Right forelimb (tissue), 1 donor: ENCODE measurements around the gene ANXA6.

ENCODE experiments used
- DNase-seq: peaks from one replicate; pipeline ENCODE4 v3.0.0-alpha.2; 2018

Gene ANXA6

GRCh38 chr5:151079838-151080612, 77.6 kb downstream of the ANXA6 start:
- no peak for DNase-seq

GRCh38 chr5:151078490-151079262, 78.9 kb downstream of the ANXA6 start:
- DNase-seq = no peak

DNA sequence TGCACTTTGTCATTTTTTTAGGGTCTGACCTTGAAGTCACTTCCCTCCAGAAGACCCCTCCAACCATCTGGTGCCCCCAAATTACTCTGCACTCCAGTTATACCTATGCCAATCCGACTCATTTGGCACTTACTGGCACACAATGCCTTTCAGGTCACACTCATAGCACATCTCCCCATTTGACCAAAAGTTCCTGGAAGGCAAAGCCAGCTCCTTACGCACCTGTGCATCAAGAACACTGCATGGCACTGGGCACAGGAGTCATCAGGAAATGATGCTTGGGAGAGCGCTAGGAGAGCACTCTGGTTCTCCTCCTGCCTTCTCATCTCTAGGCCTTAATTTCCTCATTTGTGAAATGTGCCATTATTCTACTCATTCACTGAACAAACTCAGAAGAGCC, 79.6 kb downstream of the ANXA6 start:
- no peak for DNase-seq

GRCh38 chr5:151077419-151077818, 80.2 kb downstream of the ANXA6 start:
- no peak for DNase-seq

DNA sequence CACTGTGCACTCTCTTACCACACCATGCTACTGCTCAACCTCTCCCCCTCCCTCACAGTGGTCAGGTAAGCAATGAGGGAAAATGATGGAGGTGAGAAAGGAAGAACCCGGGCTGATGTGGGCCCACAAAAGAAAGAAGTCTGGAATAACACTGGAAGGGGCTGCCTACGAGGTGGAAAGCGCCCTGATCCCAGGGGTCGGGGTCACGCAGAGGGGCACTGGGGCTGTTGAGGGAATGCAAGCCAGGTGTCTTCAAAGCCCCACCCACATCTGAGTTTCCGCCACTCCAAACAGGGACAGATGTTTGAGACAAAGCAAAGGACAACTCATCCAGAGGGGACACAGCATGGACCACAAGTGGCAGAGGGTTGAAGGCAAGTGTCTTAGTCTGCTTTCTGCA, 81.0 kb downstream of the ANXA6 start:
- DNase-seq = no peak

- no peak for DNase-seq
Observed at GRCh38 chr5:151075698-151076331, 81.8 kb downstream of the ANXA6 start.

DNA sequence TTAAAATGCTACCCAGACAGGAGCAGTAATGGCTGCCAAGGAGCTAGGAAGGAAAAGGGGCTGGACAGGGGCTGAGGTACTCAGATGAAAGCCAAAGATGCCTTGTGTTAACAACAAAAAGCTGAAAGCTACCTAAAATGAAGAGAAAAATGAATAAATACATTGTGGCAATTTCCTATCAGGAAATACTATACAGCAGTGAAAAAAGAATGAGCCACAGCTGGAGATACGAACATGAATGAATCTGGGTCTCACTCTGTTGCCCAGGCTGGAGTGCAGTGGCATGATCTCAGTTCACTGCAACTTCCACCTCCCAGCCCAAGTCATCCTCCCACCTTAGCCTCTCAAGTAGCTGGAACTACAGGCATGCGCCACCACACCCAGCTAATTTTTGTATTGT, 83.0 kb downstream of the ANXA6 start:
- DNase-seq = no peak

DNA sequence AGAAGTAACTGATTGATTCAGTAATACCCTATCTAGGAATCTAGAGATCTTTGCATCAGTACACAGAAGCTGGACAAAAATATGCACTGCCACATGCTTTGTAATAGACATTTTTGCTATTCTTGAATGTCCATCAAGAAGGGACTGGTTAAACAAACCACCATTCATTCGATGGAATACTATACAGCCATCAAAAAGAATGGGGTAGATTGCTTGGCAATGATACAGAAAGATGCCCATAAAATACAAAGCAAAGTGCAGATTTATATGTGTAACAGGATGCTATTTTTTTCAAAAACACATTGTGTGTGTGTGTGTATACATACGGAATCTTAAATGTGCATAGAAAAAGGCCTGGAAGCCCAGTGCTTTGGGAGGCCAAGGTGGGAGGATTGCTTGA, 84.3 kb downstream of the ANXA6 start:
- DNase-seq = no peak

GRCh38 chr5:151072630-151073025, 85.0 kb downstream of the ANXA6 start:
- no peak for DNase-seq

DNA sequence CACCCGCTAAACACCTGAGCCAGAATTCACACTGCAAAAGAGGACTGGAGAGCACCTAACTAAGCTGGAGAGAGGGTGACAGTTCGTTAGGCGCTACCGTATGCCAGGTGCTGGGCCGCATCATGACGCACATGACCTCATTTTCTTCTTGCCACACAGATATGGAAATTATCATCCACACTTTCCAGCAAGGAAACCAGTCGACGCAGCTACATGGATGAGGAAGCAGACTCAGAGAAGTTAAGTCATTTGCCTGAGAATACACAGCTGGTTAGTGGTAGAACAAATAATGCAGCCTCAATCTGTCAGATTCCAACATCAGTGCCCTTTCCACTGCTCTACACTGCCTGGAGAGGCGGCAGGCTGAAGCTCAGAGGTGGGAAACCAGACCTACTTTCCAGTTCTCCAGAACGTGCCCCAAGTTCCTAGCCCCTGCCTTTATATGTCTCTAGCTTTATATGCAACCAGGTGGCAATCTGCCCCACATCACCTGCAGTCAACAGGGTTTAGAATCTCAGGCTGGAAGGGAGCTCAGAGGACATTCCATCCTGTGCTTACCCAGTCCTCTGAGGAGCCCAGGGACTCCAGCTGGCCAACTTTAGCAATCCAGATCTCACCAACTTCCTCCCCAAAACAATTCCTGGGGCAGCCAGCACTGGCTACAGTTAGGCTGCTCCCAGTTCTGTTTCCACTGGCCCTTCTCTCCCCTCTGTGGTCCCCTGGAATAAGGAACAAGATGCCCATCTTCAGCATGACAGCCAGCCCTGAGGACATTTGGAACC, 85.5 kb downstream of the ANXA6 start:
- no peak for DNase-seq

DNA sequence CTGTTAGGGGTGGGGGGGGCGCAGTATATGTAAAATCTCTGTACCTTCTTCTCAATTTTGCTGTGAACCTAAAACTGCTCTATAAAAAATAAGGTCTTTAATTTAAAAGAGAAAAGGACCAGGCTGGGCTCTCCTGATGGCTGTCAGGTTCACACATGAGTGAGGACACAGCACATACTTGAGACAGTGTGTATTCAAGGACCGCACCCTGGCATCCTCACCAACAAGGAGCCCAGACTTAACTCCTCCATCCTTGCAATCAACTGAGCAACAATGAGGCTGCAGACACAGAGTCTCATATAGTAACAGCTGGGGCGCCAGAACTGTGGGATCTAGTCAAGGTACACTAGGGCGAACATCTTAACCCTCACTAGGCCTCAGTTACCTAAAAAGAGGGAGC, 86.6 kb downstream of the ANXA6 start:
- no peak for DNase-seq

GRCh38 chr5:151070449-151070848, 87.1 kb downstream of the ANXA6 start:
- no peak for DNase-seq

DNA sequence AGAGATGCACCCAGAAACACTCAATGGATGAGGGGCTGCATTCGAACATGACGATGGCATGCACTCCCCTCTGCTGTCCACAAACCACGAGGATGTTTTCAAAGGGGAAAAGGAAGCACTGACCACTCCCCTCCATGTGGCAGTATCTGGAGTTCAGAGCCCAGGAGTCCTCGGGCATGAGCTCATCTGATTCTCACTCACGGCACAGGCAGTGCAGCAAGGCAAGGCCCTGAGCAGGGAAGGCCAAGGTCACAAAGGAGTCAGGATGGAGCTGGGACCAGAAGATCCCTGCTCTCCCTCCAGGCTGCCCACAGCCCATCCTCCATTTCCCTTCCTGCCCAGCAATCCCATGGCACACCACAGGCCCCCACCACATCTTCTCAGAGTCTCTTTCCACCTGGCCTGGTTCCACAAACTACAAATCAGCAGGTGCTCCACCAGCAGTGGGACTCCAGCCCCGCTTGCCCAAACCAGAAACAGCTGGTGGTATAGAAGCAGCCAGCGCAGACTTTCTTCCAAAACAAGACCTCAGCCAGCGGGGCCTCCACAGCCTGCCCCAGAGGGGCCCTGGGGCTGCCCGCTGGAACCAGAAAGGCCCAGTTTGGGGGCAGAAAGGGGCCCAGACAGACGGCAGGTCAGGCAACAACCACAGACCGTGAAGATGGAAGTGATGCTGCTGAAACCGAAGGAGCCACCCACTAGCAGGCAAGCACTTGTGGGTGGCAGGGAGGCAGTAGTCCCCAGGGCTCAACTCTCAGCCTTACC, 89.0 kb downstream of the ANXA6 start:
- no peak for DNase-seq

DNA sequence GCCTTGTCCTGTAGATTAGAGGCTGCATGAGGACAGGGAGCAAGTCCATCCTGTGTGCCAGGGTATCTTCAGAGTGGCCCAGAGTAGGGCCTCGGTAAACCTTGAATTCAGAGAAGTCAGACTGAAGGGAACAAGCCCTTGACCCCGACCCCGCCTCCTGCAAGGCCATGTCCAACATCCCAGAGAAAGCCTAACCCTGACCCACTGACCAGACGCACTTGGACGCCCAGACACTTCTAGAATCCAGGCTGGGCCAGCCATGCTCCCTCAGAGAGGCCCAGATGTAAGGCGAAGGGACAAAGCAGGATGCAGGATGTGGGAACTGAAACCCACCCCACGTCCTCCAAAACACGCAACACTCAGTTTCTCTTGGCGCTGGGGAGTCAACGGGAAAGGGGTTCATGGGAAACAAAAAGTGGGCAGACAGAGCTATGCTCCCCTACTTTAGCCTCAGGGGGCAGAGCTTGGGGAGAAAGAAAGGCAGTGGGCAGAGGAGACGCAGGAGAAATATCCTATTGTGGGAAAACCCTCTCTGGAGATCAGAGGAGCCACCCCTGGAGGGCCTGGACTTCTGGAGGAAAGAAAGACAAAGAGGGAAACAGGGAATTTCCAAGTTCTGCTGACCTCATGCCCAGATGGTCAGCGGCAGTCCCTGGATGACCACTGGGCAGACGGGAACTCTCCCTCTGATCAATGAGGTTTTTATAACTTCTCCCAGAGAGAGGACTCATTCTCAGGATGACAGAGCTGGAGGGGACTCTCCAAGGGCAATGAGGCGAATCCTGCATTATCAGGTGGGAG, 89.7 kb downstream of the ANXA6 start:
- no peak for DNase-seq

- DNase-seq = no peak
Observed at GRCh38 chr5:151066920-151067319, 90.7 kb downstream of the ANXA6 start.

DNA sequence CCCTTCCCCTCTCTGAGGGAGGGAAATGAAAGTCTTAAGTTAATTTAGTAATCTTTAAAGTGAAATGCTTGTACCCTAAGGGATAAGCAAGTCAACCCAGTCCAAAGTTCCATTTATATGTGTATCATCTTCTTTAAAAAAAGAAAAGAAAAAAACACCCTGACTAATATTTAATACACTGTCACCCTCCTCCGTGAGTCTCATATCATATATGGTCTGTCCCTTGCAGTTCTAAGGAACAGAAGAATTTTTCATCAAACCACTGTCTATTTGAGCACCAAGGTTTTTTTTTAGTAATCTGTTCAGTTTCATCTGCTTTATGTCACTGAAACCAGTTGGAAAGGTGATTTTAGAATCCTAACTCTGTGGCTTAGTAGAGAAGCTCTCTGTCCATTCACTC, 92.0 kb downstream of the ANXA6 start:
- DNase-seq = no peak

DNA sequence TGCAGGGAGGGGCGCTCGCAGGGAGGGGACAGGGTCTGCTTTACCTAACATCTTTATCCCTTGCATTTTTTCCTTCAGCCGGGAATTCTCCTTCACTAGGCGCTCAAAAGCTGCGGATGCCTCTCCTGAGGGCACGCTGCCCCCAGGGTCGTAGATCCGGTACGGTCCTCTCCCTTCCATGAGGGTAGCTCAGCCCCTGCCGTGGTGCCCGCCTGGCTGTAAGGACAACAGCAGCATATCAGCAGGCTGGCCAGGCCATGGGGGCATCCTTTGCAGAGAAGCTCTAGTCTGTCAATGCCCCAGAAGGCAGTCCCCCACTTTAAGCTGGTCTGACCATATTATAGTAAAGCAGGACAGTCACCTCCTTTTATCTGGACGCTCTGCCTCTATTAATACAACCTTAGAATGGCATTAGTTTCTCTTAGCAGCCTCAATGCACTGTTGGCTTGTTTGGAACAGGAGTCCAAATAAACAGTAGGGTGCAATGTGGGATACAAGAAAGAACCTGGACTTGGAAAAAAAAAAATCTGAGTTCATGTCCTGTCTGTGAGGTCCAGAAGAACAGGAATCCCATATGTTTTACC, 92.6 kb downstream of the ANXA6 start:
- DNase-seq = no peak

GRCh38 chr5:151063142-151063989, 94.2 kb downstream of the ANXA6 start:
- DNase-seq = no peak

GRCh38 chr5:151062405-151063141, 95.0 kb downstream of the ANXA6 start:
- DNase-seq = no peak
